ENCODE results near the gene EPHB3.
"Not testable (repeated sequence)": the region's sequence is repeated elsewhere in the genome, so short reads cannot be mapped to it uniquely, and the experiment has no call there.

EPHB3 gene

GRCh38 chr3:184601576-184602371, 40.2 kb downstream of the EPHB3 start:
- DNase-seq, result no peak

GRCh38 chr3:184602372-184603150, 41.0 kb downstream of the EPHB3 start:
- no peak for DNase-seq

DNA sequence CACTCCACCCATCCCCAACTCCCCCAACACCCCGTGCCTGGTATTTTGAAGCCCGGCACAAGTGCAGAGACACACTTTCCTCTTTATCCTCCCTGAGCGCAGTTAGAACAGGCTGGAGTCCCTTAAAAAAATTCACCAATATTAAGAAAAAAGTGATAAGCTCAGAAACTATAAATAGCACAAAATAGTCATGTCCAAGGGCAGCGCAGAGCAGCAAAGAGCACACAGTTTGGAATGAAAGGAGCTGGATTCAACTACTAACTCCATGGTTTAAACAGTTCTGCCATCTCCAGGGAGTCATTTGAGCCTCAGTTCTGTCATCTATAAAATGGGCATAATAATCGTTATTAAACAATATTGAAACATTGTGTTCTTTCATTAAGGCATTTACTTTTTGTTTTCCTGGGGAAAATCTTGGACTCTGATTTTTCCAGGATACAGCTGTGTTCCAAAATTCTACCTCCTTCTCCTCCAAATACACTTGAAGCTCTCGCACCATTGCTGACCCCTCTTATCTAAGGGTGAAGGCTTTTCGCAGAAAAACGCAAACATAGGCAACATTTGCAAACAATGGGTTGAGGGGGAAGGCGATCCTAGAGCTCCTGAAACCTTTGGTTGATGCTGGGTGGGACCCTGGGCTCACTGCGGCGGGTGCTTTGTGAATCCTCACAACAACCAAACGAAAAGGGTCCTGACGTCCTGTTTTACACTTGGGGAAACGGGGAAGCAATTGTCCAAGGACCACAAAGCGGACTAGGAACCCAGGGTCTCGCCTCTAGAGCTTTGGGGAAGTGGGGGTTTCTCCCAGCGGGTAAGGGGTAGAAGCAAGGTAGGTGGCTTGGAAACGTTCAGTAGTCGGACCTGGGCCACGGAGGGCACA, 41.8 kb downstream of the EPHB3 start:
- DNase-seq, result no peak

DNA sequence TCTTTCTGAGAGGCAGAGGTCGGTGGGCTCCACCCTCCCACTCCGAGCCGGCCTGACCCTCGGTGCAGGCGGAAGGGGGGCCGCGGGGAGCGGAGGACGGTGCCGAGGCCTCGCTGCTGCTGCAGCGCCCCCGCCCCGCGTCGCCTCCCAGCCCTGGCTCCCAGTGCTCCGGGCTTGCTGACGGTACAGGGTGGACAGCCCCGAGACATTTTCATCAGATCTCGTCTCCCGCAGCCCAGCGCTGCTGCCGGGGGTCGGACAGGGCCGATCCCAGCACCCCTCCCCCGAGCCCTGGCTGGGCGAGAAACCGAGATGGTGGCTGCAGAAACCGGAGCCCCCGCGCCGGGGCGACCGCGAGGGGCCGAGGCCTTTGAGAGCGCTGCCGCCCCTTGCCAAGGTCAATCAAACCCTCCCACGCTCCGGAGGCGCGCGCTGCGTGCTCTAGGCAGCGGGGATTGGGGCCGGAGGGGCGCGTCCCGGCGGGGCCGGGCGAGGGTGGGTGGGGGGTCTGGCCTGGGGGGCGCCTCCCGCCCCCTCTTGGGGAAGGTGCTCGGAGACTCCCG, 42.5 kb downstream of the EPHB3 start:
- DNase-seq, result no peak

GRCh38 chr3:184604615-184605290, 43.2 kb downstream of the EPHB3 start:
- DNase-seq, result no peak

DNA sequence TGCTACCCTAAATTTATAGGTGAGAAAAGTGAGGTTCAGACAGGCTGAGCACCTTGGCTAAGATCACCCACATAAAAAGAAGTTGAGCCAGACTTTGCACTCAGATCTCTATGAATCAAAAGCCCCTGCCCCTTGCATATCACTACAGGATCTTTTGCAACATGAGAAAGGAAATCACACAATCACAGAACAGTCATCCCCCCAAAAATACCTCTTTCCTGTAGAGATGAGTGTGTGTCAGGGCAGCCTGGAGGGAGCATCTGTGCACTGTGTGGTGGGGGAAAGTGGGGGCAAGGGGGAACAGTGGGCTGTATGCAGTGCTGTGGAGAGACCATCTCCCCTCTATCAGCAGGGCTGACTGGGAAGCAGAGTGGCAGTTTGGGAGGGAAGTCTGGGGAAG, 46.6 kb downstream of the EPHB3 start:
- DNase-seq, result no peak

DNA sequence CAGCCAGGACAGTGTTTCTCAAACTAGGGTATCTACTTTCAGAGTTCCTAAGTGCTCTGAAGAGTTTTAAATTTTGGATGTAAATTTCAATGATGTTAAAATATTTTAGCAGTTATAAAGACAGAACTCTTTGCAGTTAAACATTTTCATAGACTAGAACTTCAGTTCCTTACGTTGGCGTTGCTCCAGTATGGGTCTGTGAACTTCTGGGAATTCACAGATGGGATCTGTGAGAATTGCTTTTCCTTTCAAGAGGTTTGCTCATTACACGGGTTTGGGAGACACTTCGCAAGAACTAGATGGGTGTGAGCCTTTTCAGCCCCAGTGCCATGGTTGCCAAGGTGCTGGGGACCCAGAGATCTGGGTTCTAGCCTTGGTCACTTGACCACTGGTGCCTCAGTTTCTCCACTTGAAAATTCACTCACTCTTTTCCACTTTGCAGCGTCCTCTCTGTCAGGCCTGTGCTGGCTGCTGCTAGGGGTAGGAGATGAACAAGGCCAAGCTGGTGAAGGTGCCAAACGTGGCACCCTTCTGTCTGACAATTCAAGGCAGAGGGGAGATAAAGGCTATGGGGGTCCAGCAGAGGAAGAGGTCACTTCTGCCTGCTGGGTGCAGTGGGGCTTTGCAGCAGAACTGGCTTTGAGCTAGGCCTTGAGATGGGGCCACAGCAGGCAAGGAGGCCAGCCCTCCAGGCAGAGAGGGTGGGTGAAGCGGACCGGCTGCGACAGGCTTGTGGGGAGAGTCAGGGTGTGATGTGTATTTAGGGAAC, 48.1 kb downstream of the EPHB3 start:
- DNase-seq, result no peak

DNA sequence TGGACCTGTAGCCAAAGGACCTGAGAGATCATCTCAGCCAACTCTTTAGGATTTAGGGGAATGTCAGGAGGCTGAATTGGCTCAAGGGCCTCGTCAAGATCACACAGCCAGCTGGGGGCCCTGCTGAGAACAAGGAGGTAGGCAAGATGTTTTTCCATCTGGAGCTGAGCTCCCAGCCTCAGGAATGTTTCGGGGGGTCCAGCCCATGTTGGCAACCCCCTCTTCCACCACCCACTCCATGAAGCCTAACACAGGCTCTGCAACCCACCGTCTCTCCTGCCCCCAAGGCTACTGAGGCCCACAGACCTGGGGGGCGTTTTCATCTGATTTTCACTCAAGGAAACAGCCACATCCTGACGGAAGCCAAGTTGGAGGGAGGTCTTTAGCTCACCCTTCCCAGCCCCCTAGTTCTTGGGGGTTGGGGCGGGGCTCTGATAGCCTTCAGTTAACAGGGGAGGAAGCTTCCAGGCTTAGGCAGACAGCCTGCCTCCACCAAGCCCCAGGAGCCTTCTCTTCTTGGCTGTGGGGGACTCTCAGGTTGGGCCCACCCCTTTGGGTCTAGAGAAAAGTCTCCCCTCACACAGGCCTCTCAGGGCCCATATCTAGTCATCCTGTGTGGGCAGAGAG, 48.8 kb downstream of the EPHB3 start:
- DNase-seq, result no peak

GRCh38 chr3:184611607-184612281, 50.2 kb downstream of the EPHB3 start:
- no peak for DNase-seq

GRCh38 chr3:184615396-184615795, 53.8 kb downstream of the EPHB3 start:
- DNase-seq, result no peak

DNA sequence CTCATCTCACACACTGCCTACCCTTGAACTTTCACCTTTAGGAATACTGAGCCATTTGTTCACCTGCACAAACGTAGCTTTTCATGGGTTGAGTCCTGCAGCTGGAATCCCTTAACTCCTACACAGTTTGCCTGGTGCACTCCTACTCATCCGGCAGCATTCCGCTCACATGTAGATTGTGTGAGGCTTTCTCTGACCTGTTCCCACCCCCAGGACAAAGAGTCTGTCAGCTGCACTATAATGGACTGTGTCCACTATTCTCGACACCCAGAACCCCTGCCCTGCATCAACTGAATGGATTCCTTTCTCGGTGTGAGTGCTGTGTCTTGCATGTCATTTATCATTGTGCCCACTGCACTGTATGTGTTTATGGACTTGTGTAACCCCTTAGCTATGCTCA, 54.9 kb downstream of the EPHB3 start:
- no peak for DNase-seq

- DNase-seq, result not testable (repeated sequence)
These were observed 55.7 kb downstream of the EPHB3 start for GRCh38 chr3:184617306-184617705.

- DNase-seq, result no peak
These were observed 57.2 kb downstream of the EPHB3 start for GRCh38 chr3:184618811-184619210.

- DNase-seq, result no peak
These were observed 57.8 kb downstream of the EPHB3 start for GRCh38 chr3:184619369-184619768.

GRCh38 chr3:184619787-184620430, 58.3 kb downstream of the EPHB3 start:
- DNase-seq, result no peak

GRCh38 chr3:184620475-184621119, 59.0 kb downstream of the EPHB3 start:
- no peak for DNase-seq

DNA sequence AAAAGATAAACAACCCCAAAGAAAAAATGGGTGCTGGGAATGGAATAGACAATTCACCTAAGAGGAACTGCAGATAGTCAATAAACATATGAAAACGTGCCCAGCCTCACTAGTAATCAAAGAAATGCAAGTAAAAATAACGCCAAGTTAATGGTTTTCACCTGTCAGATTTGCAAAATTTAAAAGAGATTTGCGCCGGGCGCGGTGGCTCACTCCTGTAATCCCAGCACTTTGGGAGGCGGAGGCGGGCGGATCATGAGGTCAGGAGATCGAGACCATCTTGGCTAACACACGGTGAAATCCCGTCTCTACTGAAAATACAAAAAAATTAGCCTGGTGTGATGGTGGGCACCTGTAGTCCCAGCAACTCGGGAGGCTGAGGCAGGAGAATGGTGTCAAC, 60.6 kb downstream of the EPHB3 start:
- not testable (repeated sequence) for DNase-seq

DNA sequence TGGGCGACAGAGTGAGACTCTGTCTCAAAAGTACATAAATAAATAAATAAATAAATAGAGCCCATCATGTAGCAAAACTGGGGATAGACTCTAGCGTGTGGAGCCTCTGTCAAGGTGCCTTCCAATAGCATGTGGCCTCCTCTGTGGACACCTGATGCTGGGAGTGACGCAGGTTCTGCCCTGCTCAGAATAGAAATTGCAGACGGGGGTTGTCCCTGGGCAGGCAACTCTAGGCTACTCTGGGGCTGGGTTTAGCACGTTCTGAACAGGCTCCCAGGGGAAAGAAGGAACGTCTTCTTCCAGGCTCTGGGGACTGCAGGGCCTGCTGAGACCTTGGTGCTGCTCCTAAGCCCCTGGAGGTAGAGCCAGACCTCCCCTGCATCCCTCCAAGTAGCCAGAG, 65.3 kb downstream of the EPHB3 start:
- no peak for DNase-seq

DNA sequence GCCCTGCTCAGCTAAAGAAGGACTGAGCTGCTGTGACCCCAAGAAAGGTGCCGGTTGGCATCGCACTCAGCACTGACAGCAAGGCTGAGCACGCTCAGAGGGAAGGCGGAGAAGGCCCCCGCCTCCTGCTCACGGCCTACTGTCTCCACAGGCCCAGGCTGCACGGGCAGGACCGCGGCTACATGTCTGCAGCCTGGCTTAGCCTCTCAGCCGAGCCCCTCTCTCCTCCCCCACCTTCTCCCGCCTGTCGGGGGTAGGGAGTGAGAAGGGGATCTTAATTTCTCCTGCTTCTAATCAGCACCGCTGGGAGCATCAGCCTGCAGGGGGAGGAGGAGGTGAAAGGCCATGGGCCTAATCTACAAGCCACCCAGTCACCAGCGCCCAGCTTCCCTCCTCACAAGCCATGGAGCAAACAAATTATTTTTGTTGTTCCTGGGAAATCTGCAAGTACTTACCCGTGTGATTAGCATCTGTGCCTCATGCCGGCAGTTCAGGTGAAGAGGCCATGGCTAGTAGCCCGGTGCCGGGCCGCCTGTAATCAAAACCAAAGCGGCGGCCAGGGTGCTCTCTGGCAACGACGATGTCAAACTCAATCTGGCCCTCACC, 68.1 kb downstream of the EPHB3 start:
- DNase-seq, result no peak
